GM23248 (cell line): ENCODE measurements around the gene ZNF503.
"Not testable (repeated sequence)": the region's sequence is repeated elsewhere in the genome, so short reads cannot be mapped to it uniquely, and the experiment has no call there.

ENCODE experiments used
- EZH2 ChIP-seq: fragments of 200-600 bp; sonication (generic); IDR thresholded peaks from 2 replicates; pipeline ENCODE4 v1.6.1; 2018; ENCODE audit warnings: antibody characterized with exemption, mild to moderate bottlenecking; ENCODE audit not compliant: insufficient read depth, poor library complexity, severe bottlenecking
- EZH2phosphoT487 ChIP-seq: fragments of 200-600 bp; sonication (generic); IDR thresholded peaks from 2 replicates; pipeline ENCODE4 v1.6.1; 2018; ENCODE audit warnings: antibody characterized with exemption, moderate library complexity, mild to moderate bottlenecking, low read depth; ENCODE audit not compliant: insufficient read depth

DNA sequence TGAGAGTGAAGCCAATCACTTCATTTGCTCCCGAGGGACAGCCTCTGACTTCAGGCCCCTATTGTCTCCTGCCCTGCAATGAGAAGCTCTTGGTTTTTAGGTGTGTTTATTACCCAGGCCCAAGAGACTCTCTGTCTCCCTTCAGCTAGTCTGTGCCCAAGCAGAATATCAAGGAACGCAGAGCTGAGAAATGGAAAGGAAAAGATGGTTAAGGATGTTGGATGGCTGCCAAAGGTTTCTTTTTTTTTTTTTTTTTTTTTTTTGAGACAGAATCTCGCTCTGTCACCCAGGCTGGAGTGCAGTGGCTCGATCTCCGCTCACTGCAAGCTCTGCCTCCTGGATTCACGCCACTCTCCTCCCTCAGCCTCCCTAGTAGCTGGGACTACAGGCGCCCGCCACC lies 41.7 kb downstream of the ZNF503 start:
- TF ChIP-seq EZH2phosphoT487, EZH2: not testable (repeated sequence)
